H1 (cell line): ENCODE data around the gene KCNMB2. TPM values are rescaled to one million over a fixed set of nuclear protein-coding genes. Genes with fewer than 3 reads are reported as not detected.

Experiments used
- CTCF ChIA-PET: fragments of 300-600 bp; sonication (Branson Sonifier 250); formaldehyde crosslinking; loops from one replicate; lab custom pipeline; 2021; ENCODE audit not compliant: partially characterized antibody; lab: Charles Lee
- POLR2A ChIA-PET: fragments of 300-600 bp; sonication (Branson Sonifier 250); formaldehyde crosslinking; loops from one replicate; lab custom pipeline; 2021; ENCODE audit warnings: inconsistent platforms; ENCODE audit not compliant: partially characterized antibody; lab: Charles Lee
- DNase-seq, 2 experiments: peaks; one replicate each; pipeline versions ENCODE4 v3.0.0 to v3.0.0-alpha.2; 2010 to 2022; ENCODE audit warnings: low spot score in 2 of 2, low read depth in 1 of 2, mixed read lengths in 1 of 2
- FAIRE-seq: peaks from 2 replicates; lab custom pipeline; 2011; peaks lifted over from hg19 to GRCh38; lab: Jason Lieb, UNC
- H2AFZ ChIP-seq: 2 replicates; pipeline ENCODE4 v1.8.1; 2012; ENCODE audit warnings: low read length, inconsistent platforms
- H2AK5ac ChIP-seq: 2 replicates; pipeline ENCODE4 v1.6.1; 2013; ENCODE audit warnings: low read depth, low read length
- H2BK120ac ChIP-seq: replicated peaks from 2 replicates; pipeline ENCODE3; 2013; ENCODE audit warnings: low read depth, low read length, inconsistent platforms
- H2BK12ac ChIP-seq: 2 replicates; pipeline ENCODE4 v1.6.1; 2013; ENCODE audit warnings: low read depth, low read length
- H2BK15ac ChIP-seq: 2 replicates; pipeline ENCODE4 v1.6.1; 2013; ENCODE audit warnings: low read length
- H2BK20ac ChIP-seq: 2 replicates; pipeline ENCODE4 v1.6.1; 2013; ENCODE audit warnings: low read length
- H2BK5ac ChIP-seq: 2 replicates; pipeline ENCODE4 v1.6.1; 2013; ENCODE audit warnings: low read depth, low read length
- H3K14ac ChIP-seq: 2 replicates; pipeline ENCODE4 v1.6.1; 2013; ENCODE audit warnings: inconsistent platforms; ENCODE audit not compliant: insufficient read length
- H3K18ac ChIP-seq: 2 replicates; pipeline ENCODE4 v1.6.1; 2013; ENCODE audit warnings: low read length; ENCODE audit errors: extremely low read depth
- H3K23ac ChIP-seq: 2 replicates; pipeline ENCODE4 v1.6.1; 2013; ENCODE audit warnings: inconsistent platforms; ENCODE audit not compliant: insufficient read length
- H3K23me2 ChIP-seq: 2 replicates; pipeline ENCODE4 v1.6.1; 2013; ENCODE audit warnings: low read depth, low read length
- H3K27ac ChIP-seq: 2 replicates; pipeline ENCODE4 v1.6.1; 2011; ENCODE audit warnings: low read depth, low read length, inconsistent platforms
- H3K27me3 ChIP-seq, 4 experiments: replicated peaks in 1 of 4; 1 replicate in 1 of 4; 2 replicates in 3 of 4; pipeline versions ENCODE4 v1.6.1 to v1.8.1; 2011 to 2013; ENCODE audit warnings: low read length in 3 of 4, mild to moderate bottlenecking in 3 of 4, inconsistent platforms in 2 of 4, mixed read lengths in 2 of 4, moderate library complexity in 1 of 4; ENCODE audit not compliant: control insufficient read depth in 3 of 4, insufficient read depth in 3 of 4; ENCODE audit errors: extremely low read depth in 1 of 4
- H3K36me3 ChIP-seq, 4 experiments: 2 replicates each; pipeline versions ENCODE4 v1.6.1 to v1.8.1; 2011 to 2013; ENCODE audit warnings: mild to moderate bottlenecking in 4 of 4, low read length in 3 of 4, moderate library complexity in 2 of 4, control low read depth in 1 of 4, inconsistent platforms in 1 of 4; ENCODE audit not compliant: insufficient read depth in 4 of 4, control insufficient read depth in 2 of 4
- H3K4ac ChIP-seq: replicated peaks from 2 replicates; pipeline ENCODE3; 2013; ENCODE audit warnings: low read length, low read depth, mixed read lengths, inconsistent platforms; ENCODE audit not compliant: insufficient read length
- H3K4me1 ChIP-seq, 4 experiments: replicated peaks in 1 of 4; 1 replicate in 1 of 4; 2 replicates in 3 of 4; pipeline versions ENCODE4 v1.6.1 to v1.8.1; 2011 to 2013; ENCODE audit warnings: low read length in 3 of 4, inconsistent platforms in 2 of 4, mixed read lengths in 1 of 4; ENCODE audit not compliant: insufficient read depth in 4 of 4, control insufficient read depth in 3 of 4
- H3K4me2 ChIP-seq, 2 experiments: 2 replicates each; pipeline versions ENCODE4 v1.6.1 to v1.8.1; 2011 to 2013; ENCODE audit warnings: low read depth in 2 of 2, low read length in 2 of 2, control low read depth in 1 of 2, inconsistent platforms in 1 of 2, mild to moderate bottlenecking in 1 of 2; ENCODE audit not compliant: insufficient read depth in 1 of 2
- H3K4me3 ChIP-seq, 4 experiments: fragments of 200-600, 300-600 bp in 1 of 4; sonication (generic), shearing (Covaris generic), sonication (Bioruptor Twin) in 1 of 4; 2 replicates each; pipeline versions ENCODE4 v1.5.1 to v1.8.1; 2011 to 2016; ENCODE audit warnings: low read length in 4 of 4, low read depth in 3 of 4, control low read depth in 2 of 4, inconsistent platforms in 2 of 4, mild to moderate bottlenecking in 2 of 4, mixed read lengths in 1 of 4, moderate library complexity in 1 of 4; ENCODE audit not compliant: insufficient read depth in 2 of 4; ENCODE audit errors: extremely low read depth in 1 of 4
- H3K56ac ChIP-seq: replicated peaks from 2 replicates; pipeline ENCODE3; 2013; ENCODE audit warnings: low read depth, mild to moderate bottlenecking, mixed read lengths, low read length, inconsistent platforms; ENCODE audit not compliant: insufficient read length
- H3K79me1 ChIP-seq: 2 replicates; pipeline ENCODE4 v1.6.1; 2013; ENCODE audit warnings: low read depth, low read length, control low read depth
- H3K79me2 ChIP-seq, 2 experiments: 2 replicates each; pipeline versions ENCODE4 v1.6.1 to v1.8.1; 2012 to 2013; ENCODE audit warnings: low read length in 2 of 2, mild to moderate bottlenecking in 2 of 2, inconsistent platforms in 1 of 2; ENCODE audit not compliant: insufficient read depth in 2 of 2, control insufficient read depth in 1 of 2
- H3K9ac ChIP-seq, 4 experiments: replicated peaks in 1 of 4; 1 replicate in 1 of 4; 2 replicates in 3 of 4; pipeline versions ENCODE4 v1.6.1 to v1.8.1; 2011 to 2013; ENCODE audit warnings: low read depth in 3 of 4, low read length in 3 of 4, control low read depth in 2 of 4, mild to moderate bottlenecking in 2 of 4, moderate library complexity in 2 of 4, inconsistent platforms in 1 of 4; ENCODE audit errors: extremely low read depth in 1 of 4
- H3K9me3 ChIP-seq, 2 experiments: 2 replicates each; pipeline versions ENCODE4 v1.6.1 to v1.8.1; 2012 to 2013; ENCODE audit warnings: mild to moderate bottlenecking in 2 of 2, moderate library complexity in 2 of 2, control low read depth in 1 of 2, inconsistent platforms in 1 of 2, low read depth in 1 of 2, low read length in 1 of 2, mixed read lengths in 1 of 2; ENCODE audit not compliant: insufficient read depth in 2 of 2
- H4K20me1 ChIP-seq, 2 experiments: replicated peaks in 1 of 2; 2 replicates each; pipeline versions ENCODE3 to v1.8.1; 2011 to 2013; ENCODE audit warnings: inconsistent platforms in 2 of 2, low read length in 2 of 2, mild to moderate bottlenecking in 1 of 2; ENCODE audit not compliant: insufficient read depth in 2 of 2, control insufficient read depth in 1 of 2
- H4K5ac ChIP-seq: 2 replicates; pipeline ENCODE4 v1.6.1; 2013; ENCODE audit warnings: low read length, low read depth, mixed read lengths, inconsistent platforms; ENCODE audit not compliant: insufficient read length
- H4K8ac ChIP-seq: 2 replicates; pipeline ENCODE4 v1.8.0; 2013; ENCODE audit warnings: mild to moderate bottlenecking, moderate library complexity, low read length, inconsistent platforms; ENCODE audit not compliant: insufficient read depth; ENCODE audit errors: extremely low read depth
- H4K91ac ChIP-seq: replicated peaks from 2 replicates; pipeline ENCODE3; 2013; ENCODE audit warnings: low read length, mixed read lengths, inconsistent platforms; ENCODE audit not compliant: insufficient read length
- HDAC2 ChIP-seq, 2 experiments: fragments of 300-600 bp in 1 of 2; sonication (generic) in 1 of 2; IDR thresholded peaks; 2 replicates each; pipeline ENCODE4 v1.6.1; 2011 to 2012; ENCODE audit warnings: low read depth in 2 of 2, low read length in 2 of 2, mild to moderate bottlenecking in 2 of 2, moderate library complexity in 2 of 2, borderline replicate concordance in 1 of 2, inconsistent platforms in 1 of 2
- WGBS, 2 experiments: shearing (Covaris generic) in 1 of 2; methylation state at CpG; one replicate each; pipeline versions ENCODE4 v1.1.6 to v1.1.7; 2013 to 2015; ENCODE audit warnings: low lambda C conversion rate in 2 of 2, mixed read lengths in 2 of 2, inconsistent platforms in 1 of 2, low coverage in 1 of 2, missing lambda C conversion rate in 1 of 2; ENCODE audit not compliant: insufficient replicate concordance in 2 of 2, insufficient coverage in 1 of 2, insufficient read length in 1 of 2; ENCODE audit errors: extremely low coverage in 1 of 2, missing lambda C conversion rate in 1 of 2; 5-methylcytosine and 5-hydroxymethylcytosine counted together
- polyA plus RNA-seq, 7 experiments: library from polyadenylated mRNA; depleted of rRNA in 3 of 7; stranded (reverse) in 5 of 7; unstranded in 2 of 7; fragments of >200 nt in 5 of 7; fragments of 200-250 nt in 2 of 7; gene quantifications; 1 replicate in 5 of 7; 2 replicates in 1 of 7; 4 replicates in 1 of 7; pipeline versions ENCODE4 v1.2.1 to v1.2.3, GENCODE V29; 2011 to 2013; ENCODE audit warnings: missing spikeins in 2 of 7, mixed read lengths in 2 of 7
- total RNA-seq: library from RNA; stranded (reverse); fragmentation: NEBNext Ultra II Directional; extraction: Animal tissue kit (Norgen Biotek cat#: 25700); gene quantifications from 2 replicates; pipeline ENCODE4 v1.2.1, GENCODE V29; 2021
- TF ChIP-seq, protein P1 (sequence below), 3 experiments: IDR thresholded peaks; 1 replicate in 2 of 3; 2 replicates in 1 of 3; pipeline versions ENCODE4 v1.5.1 to v1.6.1; 2011; ENCODE audit warnings: low read length in 3 of 3, mild to moderate bottlenecking in 3 of 3, inconsistent platforms in 2 of 3, low read depth in 1 of 3, moderate library complexity in 1 of 3; ENCODE audit not compliant: insufficient read depth in 1 of 3; ENCODE audit errors: control extremely low read depth in 1 of 3

Gene KCNMB2
- total and polyA plus RNA-seq, 2 of the 8 experiments (the other 6 are each of a cell fraction or from before 2014, with no cell fraction given): not detected

- no peak overlapping the region for H3K4ac ChIP-seq
- no peak overlapping the region for H3K4me3 ChIP-seq
- no peak overlapping the region for H2BK120ac ChIP-seq
- ChIA-PET POLR2A (no interaction called here), CTCF (no interaction called here)
- H3K27me3 ChIP-seq: no peaks in the 10 kb centered on the region
- H4K91ac ChIP-seq: no peak overlapping the region
- no peak for FAIRE-seq
- peaks cover 1% of the 10 kb centered on the region; the same call in 1 of the 2 replicates for H3K23me2 ChIP-seq
- H3K79me2 ChIP-seq: no peaks in the 10 kb centered on the region
- no peak overlapping the region for H2BK20ac ChIP-seq
- H3K56ac ChIP-seq: no peak overlapping the region
- no peak for DNase-seq
- H2BK5ac ChIP-seq: no peak overlapping the region
- no peaks in the 10 kb centered on the region for H3K9me3 ChIP-seq
- no peak overlapping the region for H3K18ac ChIP-seq
- no peak overlapping the region for H2AFZ ChIP-seq
- no peak overlapping the region for H4K5ac ChIP-seq
- no peak overlapping the region for H3K27ac ChIP-seq
- no peaks in the 10 kb centered on the region for H3K36me3 ChIP-seq
- no peak overlapping the region for H2BK15ac ChIP-seq
- no peak overlapping the region for H2BK12ac ChIP-seq
- no peaks in the 10 kb centered on the region for H3K79me1 ChIP-seq
- no peak overlapping the region for H3K23ac ChIP-seq
- H3K4me2 ChIP-seq: no peak overlapping the region
- H3K4me1 ChIP-seq: no peaks in the 10 kb centered on the region
- no peak overlapping the region for H2AK5ac ChIP-seq
- H4K8ac ChIP-seq: no peak overlapping the region
- H3K9ac ChIP-seq: no peak overlapping the region
- 96% methylated on average over 2 of the region's 2 CpGs; no CpG with 5 or more reads in 1 of the 2 experiments for WGBS, 2 experiments
- peaks cover 0 to 2% of the 10 kb centered on the region in 2 experiments for H4K20me1 ChIP-seq
- H3K14ac ChIP-seq: no peak overlapping the region
- TF ChIP-seq, protein P1, sequence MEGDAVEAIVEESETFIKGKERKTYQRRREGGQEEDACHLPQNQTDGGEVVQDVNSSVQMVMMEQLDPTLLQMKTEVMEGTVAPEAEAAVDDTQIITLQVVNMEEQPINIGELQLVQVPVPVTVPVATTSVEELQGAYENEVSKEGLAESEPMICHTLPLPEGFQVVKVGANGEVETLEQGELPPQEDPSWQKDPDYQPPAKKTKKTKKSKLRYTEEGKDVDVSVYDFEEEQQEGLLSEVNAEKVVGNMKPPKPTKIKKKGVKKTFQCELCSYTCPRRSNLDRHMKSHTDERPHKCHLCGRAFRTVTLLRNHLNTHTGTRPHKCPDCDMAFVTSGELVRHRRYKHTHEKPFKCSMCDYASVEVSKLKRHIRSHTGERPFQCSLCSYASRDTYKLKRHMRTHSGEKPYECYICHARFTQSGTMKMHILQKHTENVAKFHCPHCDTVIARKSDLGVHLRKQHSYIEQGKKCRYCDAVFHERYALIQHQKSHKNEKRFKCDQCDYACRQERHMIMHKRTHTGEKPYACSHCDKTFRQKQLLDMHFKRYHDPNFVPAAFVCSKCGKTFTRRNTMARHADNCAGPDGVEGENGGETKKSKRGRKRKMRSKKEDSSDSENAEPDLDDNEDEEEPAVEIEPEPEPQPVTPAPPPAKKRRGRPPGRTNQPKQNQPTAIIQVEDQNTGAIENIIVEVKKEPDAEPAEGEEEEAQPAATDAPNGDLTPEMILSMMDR (IDR thresholded peaks at IDR 0.05; ENCODE audit: control extremely low read depth in 1 of 3, insufficient read depth in 1 of 3, low read depth in 1 of 3, low read length in 3 of 3): no peak
- TF ChIP-seq HDAC2 (IDR thresholded peaks at IDR 0.05; ENCODE audit: borderline replicate concordance in 1 of 2, low read depth in 2 of 2, low read length in 2 of 2): no peak
Observed at GRCh38 chr3:178752843-178753242, 216.6 kb downstream of the KCNMB2 start.
